ENCODE measurements around the gene PON2.
A peak's percentile ranks its signal among the peaks of the same experiment; 100 is the strongest.
"Not testable (repeated sequence)": the region's sequence is repeated elsewhere in the genome, so short reads cannot be mapped to it uniquely, and the experiment has no call there.

The PON2 gene

GRCh38 chr7:95469848-95470247 is 35.0 kb upstream of the PON2 start:
- in situ Hi-C loops (cut with MboI; ENCODE audit: low sequenced_read_pairs), result no loop called here
- Histone ChIP-seq H3K4me1 (peaks cover 62% of the 10 kb centered on the region), H3K36me3 (replicated peaks) (no peaks in the 10 kb centered on the region), H3K4me3 (no peak overlapping the region), H3K27me3 (ENCODE audit: low read depth) (no peaks in the 10 kb centered on the region), H3K9me3 (no peaks in the 10 kb centered on the region)
- peak; percentile 72 to 77 for DNase-seq (ENCODE audit: low spot score in 2 of 2)

GRCh38 chr7:95469187-95469586 is 34.4 kb upstream of the PON2 start:
- no peaks in the 10 kb centered on the region for H3K27me3 ChIP-seq (ENCODE audit: low read depth)

GRCh38 chr7:95467912-95468607 is 33.2 kb upstream of the PON2 start:
- in situ Hi-C loops (cut with MboI; ENCODE audit: low sequenced_read_pairs), result no loop called here
- H3K4me1 ChIP-seq, result peaks cover 53% of the 10 kb centered on the region
- DNase-seq (ENCODE audit: low spot score in 2 of 2), result peak; percentile 73 to 97
- H3K36me3 ChIP-seq (replicated peaks), result no peaks in the 10 kb centered on the region
- no peaks in the 10 kb centered on the region for H3K27me3 ChIP-seq (ENCODE audit: low read depth)
- no peaks in the 10 kb centered on the region for H3K9me3 ChIP-seq
- no peak overlapping the region for H3K4me3 ChIP-seq

More at GRCh38 chr7:95469187-95469586, 34.4 kb upstream of the PON2 start:
- Histone ChIP-seq H3K4me3 (no peak overlapping the region), H3K4me1 (peaks cover 62% of the 10 kb centered on the region), H3K36me3 (replicated peaks) (no peaks in the 10 kb centered on the region), H3K9me3 (no peaks in the 10 kb centered on the region)
- in situ Hi-C loops (cut with MboI; ENCODE audit: low sequenced_read_pairs), result no loop called here
- DNase-seq (ENCODE audit: low spot score in 2 of 2), result no peak

GRCh38 chr7:95460653-95461052 is 25.8 kb upstream of the PON2 start:
- H3K36me3 ChIP-seq (replicated peaks); H3K27me3 ChIP-seq (ENCODE audit: low read depth); H3K9me3 ChIP-seq; DNase-seq (ENCODE audit: low spot score in 2 of 2); H3K4me1 ChIP-seq; H3K4me3 ChIP-seq; in situ Hi-C loops (cut with MboI; ENCODE audit: low sequenced_read_pairs): not testable (repeated sequence)

- in situ Hi-C loops (cut with MboI; ENCODE audit: low sequenced_read_pairs), result no loop called here
These were observed 23.1 kb upstream of the PON2 start for GRCh38 chr7:95457947-95458346.

GRCh38 chr7:95454438-95455045 is 19.7 kb upstream of the PON2 start:
- H3K27me3 ChIP-seq (ENCODE audit: low read depth), result no peaks in the 10 kb centered on the region
- no peaks in the 10 kb centered on the region for H3K36me3 ChIP-seq (replicated peaks)
- no peaks in the 10 kb centered on the region for H3K4me1 ChIP-seq
- in situ Hi-C loops (cut with MboI; ENCODE audit: low sequenced_read_pairs), result no loop called here
- 0 out of 2 replicates have a peak, but pooled peaks cover 3% of the 10 kb centered on the region for H3K9me3 ChIP-seq
- no peak for DNase-seq (ENCODE audit: low spot score in 2 of 2)
- no peak overlapping the region for H3K4me3 ChIP-seq

More at GRCh38 chr7:95457947-95458346, 23.1 kb upstream of the PON2 start:
- Histone ChIP-seq H3K4me3 (no peak overlapping the region), H3K36me3 (replicated peaks) (no peaks in the 10 kb centered on the region), H3K4me1 (no peaks in the 10 kb centered on the region), H3K27me3 (ENCODE audit: low read depth) (no peaks in the 10 kb centered on the region), H3K9me3 (0 out of 2 replicates have a peak, but pooled peaks cover 3% of the 10 kb centered on the region)
- DNase-seq (ENCODE audit: low spot score in 2 of 2), result no peak

- Histone ChIP-seq H3K36me3 (replicated peaks) (no peaks in the 10 kb centered on the region), H3K4me3 (no peak overlapping the region), H3K27me3 (ENCODE audit: low read depth) (no peaks in the 10 kb centered on the region), H3K4me1 (no peaks in the 10 kb centered on the region), H3K9me3 (no peaks in the 10 kb centered on the region)
- no peak for DNase-seq (ENCODE audit: low spot score in 2 of 2)
- in situ Hi-C loops (cut with MboI; ENCODE audit: low sequenced_read_pairs), result no loop called here
These were observed 11.8 kb upstream of the PON2 start for GRCh38 chr7:95446618-95447017.

GRCh38 chr7:95444796-95445195 is 10.0 kb upstream of the PON2 start:
- in situ Hi-C loops (cut with MboI; ENCODE audit: low sequenced_read_pairs), result no loop called here
- no peak for DNase-seq (ENCODE audit: low spot score in 2 of 2)
- Histone ChIP-seq H3K27me3 (ENCODE audit: low read depth) (no peaks in the 10 kb centered on the region), H3K4me3 (no peak overlapping the region), H3K36me3 (replicated peaks) (no peaks in the 10 kb centered on the region), H3K9me3 (no peaks in the 10 kb centered on the region), H3K4me1 (no peaks in the 10 kb centered on the region)

GRCh38 chr7:95441042-95441823 is 6.4 kb upstream of the PON2 start:
- H3K4me1 ChIP-seq, result no peaks in the 10 kb centered on the region
- DNase-seq (ENCODE audit: low spot score in 2 of 2), result no peak
- no peaks in the 10 kb centered on the region for H3K27me3 ChIP-seq (ENCODE audit: low read depth)
- H3K4me3 ChIP-seq, result no peak overlapping the region
- H3K9me3 ChIP-seq, result no peaks in the 10 kb centered on the region
- no peaks in the 10 kb centered on the region for H3K36me3 ChIP-seq (replicated peaks)
- in situ Hi-C loops (cut with MboI; ENCODE audit: low sequenced_read_pairs), result no loop called here

GRCh38 chr7:95440394-95441038 is 5.7 kb upstream of the PON2 start:
- DNase-seq (ENCODE audit: low spot score in 2 of 2), result no peak
- in situ Hi-C loops (cut with MboI; ENCODE audit: low sequenced_read_pairs), result no loop called here
- Histone ChIP-seq H3K4me1 (no peaks in the 10 kb centered on the region; the same call in 1 of the 2 replicates), H3K27me3 (ENCODE audit: low read depth) (no peaks in the 10 kb centered on the region), H3K4me3 (no peak overlapping the region), H3K36me3 (replicated peaks) (no peaks in the 10 kb centered on the region), H3K9me3 (no peaks in the 10 kb centered on the region)

- DNase-seq (ENCODE audit: low spot score in 2 of 2), result no peak
- no peaks in the 10 kb centered on the region for H3K27me3 ChIP-seq (ENCODE audit: low read depth)
- H3K4me1 ChIP-seq, result peaks cover 7% of the 10 kb centered on the region
- no peak overlapping the region for H3K4me3 ChIP-seq
- H3K36me3 ChIP-seq (replicated peaks), result no peaks in the 10 kb centered on the region
- no peaks in the 10 kb centered on the region for H3K9me3 ChIP-seq
- in situ Hi-C loops (cut with MboI; ENCODE audit: low sequenced_read_pairs), result no loop called here
These were observed 1.6 kb upstream of the PON2 start for GRCh38 chr7:95436407-95436806.

- in situ Hi-C loops (cut with MboI; ENCODE audit: low sequenced_read_pairs), result no loop called here
- H3K9me3 ChIP-seq, result no peaks in the 10 kb centered on the region
- peak overlapping the region; percentile 56 for H3K4me3 ChIP-seq
- peaks cover 7% of the 10 kb centered on the region for H3K4me1 ChIP-seq
- DNase-seq (ENCODE audit: low spot score in 2 of 2), result no peak
- no peaks in the 10 kb centered on the region for H3K36me3 ChIP-seq (replicated peaks)
- no peaks in the 10 kb centered on the region for H3K27me3 ChIP-seq (ENCODE audit: low read depth)
These were observed 573 bp upstream of the PON2 start for GRCh38 chr7:95435422-95435780.

- Histone ChIP-seq H3K36me3 (replicated peaks) (no peaks in the 10 kb centered on the region; the same call in 1 of the 2 replicates), H3K27me3 (ENCODE audit: low read depth) (no peaks in the 10 kb centered on the region), H3K4me3 (peak overlapping the region; percentile 56), H3K4me1 (peaks cover 7% of the 10 kb centered on the region), H3K9me3 (no peaks in the 10 kb centered on the region)
- in situ Hi-C loops (cut with MboI; ENCODE audit: low sequenced_read_pairs), result no loop called here
- no peak for DNase-seq (ENCODE audit: low spot score in 2 of 2)
These were observed 774 bp downstream of the PON2 start for GRCh38 chr7:95433952-95434556.

Data from HAP-1 (cell line).